Fibroblast of lung (primary cell): ENCODE results near the gene DEFB108B. TPM values are rescaled to one million over a fixed set of nuclear protein-coding genes. Genes with fewer than 3 reads are reported as not detected.
A peak's percentile ranks its signal among the peaks of the same experiment; 100 is the strongest.
"Not testable (repeated sequence)": the region's sequence is repeated elsewhere in the genome, so short reads cannot be mapped to it uniquely, and the experiment has no call there.

Source experiments
- DNase-seq, 2 donors: peaks; one replicate each; pipeline versions ENCODE4 v3.0.0 to v3.0.0-alpha.2; 2010; ENCODE audit warnings: low read depth in 2 of 2
- H2AFZ ChIP-seq: 2 replicates; pipeline ENCODE4 v1.5.1; 2012; ENCODE audit warnings: low read length, control low read depth, inconsistent platforms
- H3K27ac ChIP-seq: 2 replicates; pipeline ENCODE4 v1.5.1; 2011; ENCODE audit warnings: low read length, control low read depth; ENCODE audit not compliant: insufficient read depth
- H3K27me3 ChIP-seq: 2 replicates; pipeline ENCODE4 v1.5.1; 2011; ENCODE audit warnings: mild to moderate bottlenecking, low read length; ENCODE audit not compliant: control insufficient read depth, insufficient read depth
- H3K36me3 ChIP-seq: 2 replicates; pipeline ENCODE4 v1.5.1; 2011; ENCODE audit warnings: low read length; ENCODE audit not compliant: control insufficient read depth, insufficient read depth
- H3K4me1 ChIP-seq: 2 replicates; pipeline ENCODE4 v1.5.1; 2011; ENCODE audit warnings: low read length; ENCODE audit not compliant: control insufficient read depth, insufficient read depth; ENCODE audit errors: extremely low read depth
- H3K4me2 ChIP-seq: 2 replicates; pipeline ENCODE4 v1.5.1; 2011; ENCODE audit warnings: low read length, control low read depth; ENCODE audit not compliant: insufficient read depth; ENCODE audit errors: extremely low read depth
- H3K4me3 ChIP-seq, 4 experiments: fragments of 200-600 bp in 1 of 4; sonication (generic) in 1 of 4; replicated peaks in 1 of 4; 2 replicates each; pipeline ENCODE4 v1.5.1; 2011 to 2016; ENCODE audit warnings: low read length in 4 of 4, low read depth in 3 of 4, mild to moderate bottlenecking in 3 of 4, control low read depth in 2 of 4, inconsistent platforms in 1 of 4, mixed read lengths in 1 of 4; ENCODE audit not compliant: insufficient read depth in 1 of 4; ENCODE audit errors: control extremely low read depth in 1 of 4
- H3K79me2 ChIP-seq: 2 replicates; pipeline ENCODE4 v1.5.1; 2012; ENCODE audit warnings: mild to moderate bottlenecking, low read length, inconsistent platforms; ENCODE audit not compliant: control insufficient read depth, insufficient read depth
- H3K9ac ChIP-seq: 2 replicates; pipeline ENCODE4 v1.5.1; 2011; ENCODE audit warnings: mild to moderate bottlenecking, low read length, control low read depth; ENCODE audit not compliant: insufficient read depth
- H3K9me3 ChIP-seq: 2 replicates; pipeline ENCODE4 v1.5.1; 2012; ENCODE audit warnings: low read depth, low read length; ENCODE audit not compliant: control insufficient read depth, insufficient read depth
- H4K20me1 ChIP-seq: 2 replicates; pipeline ENCODE4 v1.5.1; 2011; ENCODE audit warnings: low read length; ENCODE audit not compliant: control insufficient read depth, insufficient read depth; ENCODE audit errors: extremely low read depth
- polyA plus RNA-seq, 2 donors: library from polyadenylated mRNA; depleted of rRNA in 1 of 2; stranded (reverse) in 1 of 2; unstranded in 1 of 2; fragments of >200 nt; gene quantifications; 2 replicates each; pipeline ENCODE4 v1.2.1, GENCODE V29; 2011 to 2012; ENCODE audit warnings: missing spikeins in 1 of 2
- total RNA-seq: library from RNA; depleted of rRNA; stranded (reverse); fragments of >200 nt; gene quantifications from 2 replicates; pipeline ENCODE4 v1.2.1, GENCODE V29; 2014
- TF ChIP-seq, protein P1 (sequence below), 2 donors: IDR thresholded peaks in 1 of 2; conservative IDR thresholded peaks in 1 of 2; 1 replicate in 1 of 2; 2 replicates in 1 of 2; pipeline ENCODE4 v1.5.1; 2011 to 2012; ENCODE audit warnings: low read length in 2 of 2, control low read depth in 1 of 2, inconsistent platforms in 1 of 2, low read depth in 1 of 2, mild to moderate bottlenecking in 1 of 2

The DEFB108B gene
- total and polyA plus RNA-seq, 2 donors (not counting 1 experiment from before 2014, with no cell fraction given) = not detected

DNA sequence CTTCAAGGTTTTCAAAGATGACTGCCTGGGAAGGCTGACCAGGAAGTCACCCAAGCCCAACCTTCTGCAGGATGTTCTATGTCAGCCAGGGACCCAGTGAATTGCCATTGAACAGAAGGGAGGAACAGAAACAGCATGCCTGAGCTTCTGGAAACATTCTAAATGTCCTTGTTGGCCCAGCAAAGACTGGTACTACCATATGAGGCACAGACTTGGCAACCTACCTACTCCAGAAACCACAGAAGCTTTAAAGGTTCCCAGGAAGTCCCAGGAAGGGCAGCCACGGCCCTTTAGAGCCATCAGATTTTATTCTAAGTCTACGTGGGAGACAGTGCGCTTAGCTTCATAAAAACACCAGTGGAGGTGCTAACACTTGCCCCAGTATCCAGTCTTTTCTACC, 20.5 kb upstream of the DEFB108B start:
- peak; percentile 4 to 32 for DNase-seq
- H4K20me1 ChIP-seq, H3K79me2 ChIP-seq, H3K36me3 ChIP-seq, H3K9me3 ChIP-seq, H3K4me1 ChIP-seq, H3K4me3 ChIP-seq, H3K4me2 ChIP-seq, H3K27me3 ChIP-seq, H2AFZ ChIP-seq, H3K9ac ChIP-seq, H3K27ac ChIP-seq: not testable (repeated sequence)

DNA sequence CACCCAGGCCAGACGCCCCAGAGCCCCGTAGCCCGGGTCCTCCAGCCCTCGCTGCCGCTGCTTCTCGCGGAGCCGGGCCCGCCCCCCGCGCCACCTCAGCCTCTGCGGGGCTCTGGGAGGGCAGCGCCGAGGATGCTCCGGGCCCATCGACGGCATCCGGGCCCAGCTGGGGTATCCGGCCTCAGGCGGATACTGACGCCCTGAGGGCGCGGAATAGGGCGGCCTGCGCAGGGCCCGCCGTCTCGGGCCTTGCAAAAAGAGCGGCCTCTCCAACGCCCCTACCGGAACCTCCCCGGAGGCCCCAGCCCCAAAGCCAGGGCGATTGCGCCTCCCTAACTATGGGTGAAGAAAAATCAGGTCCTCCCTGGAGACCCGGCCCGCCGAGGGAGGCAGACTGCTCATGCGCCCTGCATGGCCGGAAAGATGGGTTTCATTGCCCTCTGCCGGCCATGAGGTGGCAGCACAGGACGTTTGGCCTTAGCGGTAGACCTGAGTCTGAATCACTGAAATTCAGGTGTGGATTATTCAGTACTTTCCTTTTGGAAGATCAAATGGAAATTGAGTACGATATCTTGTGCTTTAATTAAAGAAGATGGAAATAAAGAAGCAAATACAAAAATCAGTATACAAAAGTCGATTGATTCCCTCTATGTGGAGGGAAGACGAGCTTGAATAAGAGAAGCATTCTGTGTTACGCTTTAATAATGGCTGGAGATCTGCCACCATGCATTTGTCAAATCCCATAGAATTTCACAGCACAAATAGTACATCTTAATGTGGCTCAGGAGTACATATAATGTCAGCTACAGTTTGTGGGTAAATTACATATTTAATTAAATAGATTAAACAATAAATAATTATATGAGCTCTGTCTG, 19.3 kb upstream of the DEFB108B start:
- Histone ChIP-seq H3K4me3 (peak overlapping the region; percentile 29 to 58 (median 42)), H3K27ac (peak overlapping the region; percentile 38), H3K9ac (peak overlapping the region; percentile 65), H3K4me2 (peak overlapping the region; percentile 5)
- TF ChIP-seq, protein P1, sequence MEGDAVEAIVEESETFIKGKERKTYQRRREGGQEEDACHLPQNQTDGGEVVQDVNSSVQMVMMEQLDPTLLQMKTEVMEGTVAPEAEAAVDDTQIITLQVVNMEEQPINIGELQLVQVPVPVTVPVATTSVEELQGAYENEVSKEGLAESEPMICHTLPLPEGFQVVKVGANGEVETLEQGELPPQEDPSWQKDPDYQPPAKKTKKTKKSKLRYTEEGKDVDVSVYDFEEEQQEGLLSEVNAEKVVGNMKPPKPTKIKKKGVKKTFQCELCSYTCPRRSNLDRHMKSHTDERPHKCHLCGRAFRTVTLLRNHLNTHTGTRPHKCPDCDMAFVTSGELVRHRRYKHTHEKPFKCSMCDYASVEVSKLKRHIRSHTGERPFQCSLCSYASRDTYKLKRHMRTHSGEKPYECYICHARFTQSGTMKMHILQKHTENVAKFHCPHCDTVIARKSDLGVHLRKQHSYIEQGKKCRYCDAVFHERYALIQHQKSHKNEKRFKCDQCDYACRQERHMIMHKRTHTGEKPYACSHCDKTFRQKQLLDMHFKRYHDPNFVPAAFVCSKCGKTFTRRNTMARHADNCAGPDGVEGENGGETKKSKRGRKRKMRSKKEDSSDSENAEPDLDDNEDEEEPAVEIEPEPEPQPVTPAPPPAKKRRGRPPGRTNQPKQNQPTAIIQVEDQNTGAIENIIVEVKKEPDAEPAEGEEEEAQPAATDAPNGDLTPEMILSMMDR (conservative IDR thresholded peaks at IDR 0.05 in 1 of 2, IDR thresholded peaks at IDR 0.05 in 1 of 2; ENCODE audit: low read depth in 1 of 2, low read length in 2 of 2) = peak; percentile 69 to 72
- not testable (repeated sequence) for H3K36me3 ChIP-seq, H3K4me1 ChIP-seq, H3K79me2 ChIP-seq, H2AFZ ChIP-seq, H4K20me1 ChIP-seq, H3K27me3 ChIP-seq, H3K9me3 ChIP-seq
- peak; percentile 66 to 71 for DNase-seq

DNA sequence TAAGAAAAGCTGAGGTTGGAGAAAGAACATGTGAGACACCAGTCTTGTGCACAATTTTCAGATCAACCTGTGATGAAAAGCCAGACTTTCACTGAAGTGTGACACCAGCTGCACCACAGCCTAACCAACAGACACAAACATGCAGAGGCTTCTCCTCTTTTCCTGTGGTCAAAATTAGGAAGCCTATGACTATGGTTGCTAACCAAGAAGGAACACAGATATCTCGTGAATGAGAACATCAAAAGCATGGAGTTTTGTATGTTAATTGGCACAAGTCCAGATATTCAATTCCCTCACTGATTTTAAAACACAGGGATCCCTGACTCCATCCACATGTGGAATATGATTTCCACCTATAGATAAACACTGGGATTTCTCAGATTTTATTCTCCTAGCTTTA, 11.5 kb upstream of the DEFB108B start:
- H3K9me3 ChIP-seq, H3K9ac ChIP-seq, DNase-seq, H3K79me2 ChIP-seq, H3K4me3 ChIP-seq, H2AFZ ChIP-seq, H3K27ac ChIP-seq, H4K20me1 ChIP-seq, H3K4me2 ChIP-seq, H3K27me3 ChIP-seq, H3K36me3 ChIP-seq, H3K4me1 ChIP-seq: not testable (repeated sequence)

DNA sequence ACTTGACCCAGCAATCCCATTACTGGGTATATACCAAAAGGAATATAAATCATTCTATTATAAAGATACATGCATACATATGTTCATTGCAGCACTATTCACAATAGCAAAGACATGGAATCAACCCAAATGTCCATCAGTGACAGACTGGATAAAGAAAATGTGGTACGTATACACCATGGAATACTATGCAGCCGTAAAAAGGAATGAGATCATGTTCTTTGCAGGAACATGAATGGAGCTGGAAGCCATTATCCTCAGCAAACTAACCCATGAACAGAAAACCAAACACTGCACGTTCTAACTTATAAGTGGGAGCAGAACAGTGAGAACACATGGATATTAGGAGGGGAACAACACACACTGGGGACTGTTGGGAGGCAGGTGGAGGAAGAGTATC, 3.8 kb upstream of the DEFB108B start:
- DNase-seq = not testable (repeated sequence)

DNA sequence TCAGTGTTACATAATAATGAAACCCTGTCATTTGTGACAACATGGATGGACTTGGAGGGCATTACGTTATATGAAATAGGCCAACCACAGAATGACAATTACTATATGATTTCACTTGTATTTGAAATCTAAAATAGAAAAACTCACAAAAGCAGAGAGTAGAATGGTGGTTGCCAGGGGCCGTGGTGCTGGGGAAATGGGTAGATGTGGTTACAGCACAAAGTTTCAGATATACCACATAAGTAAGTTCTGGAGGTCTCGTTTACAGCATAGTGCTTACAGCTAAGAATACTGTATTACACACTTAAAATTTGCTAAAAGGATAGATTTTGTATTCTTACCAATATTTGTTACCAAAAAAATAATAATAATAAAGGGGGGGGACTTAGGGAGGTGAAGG, 3.3 kb upstream of the DEFB108B start:
- H3K4me3 ChIP-seq = not testable (repeated sequence)

More for the DNA sequence above, 3.8 kb upstream of the DEFB108B start:
- H3K79me2 ChIP-seq, H3K27ac ChIP-seq, H4K20me1 ChIP-seq, H3K9ac ChIP-seq, H2AFZ ChIP-seq, H3K4me3 ChIP-seq, H3K4me1 ChIP-seq, H3K27me3 ChIP-seq, H3K4me2 ChIP-seq, H3K36me3 ChIP-seq, H3K9me3 ChIP-seq: not testable (repeated sequence)

DNA sequence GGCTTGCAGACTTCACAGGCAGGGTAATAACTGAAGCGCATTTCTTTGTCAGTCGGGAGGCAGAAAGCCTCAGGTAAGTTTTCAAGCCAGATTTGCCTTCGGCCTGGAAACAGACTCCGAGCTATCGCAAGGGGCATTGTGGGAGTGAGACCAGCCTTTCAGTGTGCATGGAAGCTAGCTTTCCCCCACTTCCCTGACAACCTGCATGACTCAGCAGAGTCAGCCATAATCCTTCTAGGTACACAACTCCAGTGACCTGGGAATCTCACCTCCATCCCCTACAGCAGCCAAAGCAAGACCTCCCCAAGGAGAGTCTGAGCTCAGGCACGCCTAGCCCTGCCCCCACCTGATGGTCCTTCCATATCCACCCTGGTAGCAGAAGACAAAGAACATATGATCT, 9.7 kb downstream of the DEFB108B start:
- H2AFZ ChIP-seq, H3K27me3 ChIP-seq, H3K79me2 ChIP-seq, H3K9ac ChIP-seq, H4K20me1 ChIP-seq, H3K4me2 ChIP-seq, H3K4me3 ChIP-seq, H3K36me3 ChIP-seq, H3K9me3 ChIP-seq, DNase-seq, H3K27ac ChIP-seq, H3K4me1 ChIP-seq: not testable (repeated sequence)

More for the DNA sequence above, 3.3 kb upstream of the DEFB108B start:
- not testable (repeated sequence) for H4K20me1 ChIP-seq, H3K9me3 ChIP-seq, H3K79me2 ChIP-seq, H3K4me1 ChIP-seq, DNase-seq, H3K27ac ChIP-seq, H3K9ac ChIP-seq, H3K27me3 ChIP-seq, H2AFZ ChIP-seq, H3K36me3 ChIP-seq, H3K4me2 ChIP-seq
